ENCODE measurements around the gene RTP3.
"Not testable (repeated sequence)": the region's sequence is repeated elsewhere in the genome, so short reads cannot be mapped to it uniquely, and the experiment has no call there.

RTP3 gene

GRCh38 chr3:46490338-46491084 is 7.3 kb upstream of the RTP3 start:
- no peak for DNase-seq (ENCODE audit: low read depth in 2 of 2, low spot score in 1 of 2)

DNA sequence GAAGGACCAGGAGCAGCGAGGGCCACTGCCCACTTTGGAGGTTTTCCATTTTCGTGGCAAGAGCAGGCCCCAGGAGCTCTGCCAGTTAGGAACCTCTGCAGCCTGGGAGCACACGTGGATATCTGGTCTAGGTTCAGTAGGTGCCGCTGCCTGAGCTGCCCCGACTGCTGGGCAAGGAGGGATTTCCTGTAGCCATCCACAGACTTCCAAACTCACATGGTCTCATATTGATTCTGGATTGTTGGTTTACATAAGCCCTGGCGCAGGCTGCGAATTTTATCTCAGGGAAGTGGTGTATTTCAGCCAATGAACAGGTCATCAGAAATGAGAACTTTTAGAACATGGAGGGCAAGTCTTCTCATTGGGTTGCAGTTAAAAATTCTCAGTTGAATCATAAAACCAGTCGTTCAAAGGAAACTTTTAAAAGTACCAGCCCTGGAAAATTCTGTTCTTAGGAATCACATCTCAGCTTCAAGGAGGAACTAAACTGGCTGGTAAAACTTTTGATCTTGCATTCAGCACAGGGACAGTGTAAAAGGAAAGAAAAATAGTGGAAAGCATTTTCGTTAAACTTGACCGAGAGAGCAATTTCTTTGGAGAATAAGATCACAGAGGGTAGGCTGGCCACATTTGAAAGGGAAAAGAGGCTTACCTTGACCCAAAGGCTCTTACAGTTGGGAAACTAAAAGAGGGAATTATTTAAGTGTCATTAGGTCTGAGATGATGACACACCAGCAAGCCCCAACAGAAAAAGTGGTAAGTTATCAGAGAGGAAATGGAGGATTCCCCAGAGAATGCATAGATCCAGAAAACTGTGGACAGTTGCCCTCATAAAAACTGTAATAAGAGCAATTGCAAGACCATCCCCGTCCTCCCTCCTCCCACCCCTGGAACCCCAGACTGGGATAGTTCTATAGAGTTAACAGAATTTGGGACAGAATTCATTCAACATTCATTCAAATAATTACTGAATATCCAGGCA is 6.4 kb upstream of the RTP3 start:
- no peak for DNase-seq (ENCODE audit: low read depth in 2 of 2, low spot score in 1 of 2)

DNA sequence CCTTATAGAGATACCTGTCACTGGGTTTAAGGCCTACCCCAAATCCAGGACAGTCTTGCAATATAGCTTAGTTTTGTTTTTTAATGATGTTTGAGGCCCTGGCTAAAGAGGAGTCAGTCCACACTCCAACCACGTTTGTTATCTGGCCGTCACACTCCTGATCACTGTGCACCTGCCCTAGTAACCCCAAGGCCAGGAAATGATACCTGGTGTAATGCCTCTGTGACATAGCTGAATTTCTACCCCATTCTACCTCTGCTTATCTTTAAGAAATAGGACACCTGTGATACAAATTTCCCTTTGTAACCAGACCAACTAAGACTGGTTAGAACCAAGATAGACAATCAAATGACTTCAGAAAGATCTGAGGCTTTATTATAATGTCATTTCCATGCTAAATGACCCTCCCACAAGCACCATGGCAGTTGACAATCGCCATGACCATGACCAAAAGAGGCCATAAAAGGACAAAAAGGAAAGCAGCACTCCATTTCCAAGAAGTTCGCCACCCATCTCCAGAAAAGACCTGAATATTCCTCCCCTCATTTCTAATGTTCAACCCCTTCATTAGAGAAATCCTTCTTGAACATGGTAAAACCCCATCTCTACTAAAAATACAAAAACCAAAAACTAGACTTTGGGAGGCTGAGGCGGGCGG is 4.8 kb upstream of the RTP3 start:
- no peak for DNase-seq (ENCODE audit: low read depth in 2 of 2, low spot score in 1 of 2)

GRCh38 chr3:46494491-46494890 is 3.3 kb upstream of the RTP3 start:
- not testable (repeated sequence) for DNase-seq (ENCODE audit: low read depth in 2 of 2, low spot score in 1 of 2)

DNA sequence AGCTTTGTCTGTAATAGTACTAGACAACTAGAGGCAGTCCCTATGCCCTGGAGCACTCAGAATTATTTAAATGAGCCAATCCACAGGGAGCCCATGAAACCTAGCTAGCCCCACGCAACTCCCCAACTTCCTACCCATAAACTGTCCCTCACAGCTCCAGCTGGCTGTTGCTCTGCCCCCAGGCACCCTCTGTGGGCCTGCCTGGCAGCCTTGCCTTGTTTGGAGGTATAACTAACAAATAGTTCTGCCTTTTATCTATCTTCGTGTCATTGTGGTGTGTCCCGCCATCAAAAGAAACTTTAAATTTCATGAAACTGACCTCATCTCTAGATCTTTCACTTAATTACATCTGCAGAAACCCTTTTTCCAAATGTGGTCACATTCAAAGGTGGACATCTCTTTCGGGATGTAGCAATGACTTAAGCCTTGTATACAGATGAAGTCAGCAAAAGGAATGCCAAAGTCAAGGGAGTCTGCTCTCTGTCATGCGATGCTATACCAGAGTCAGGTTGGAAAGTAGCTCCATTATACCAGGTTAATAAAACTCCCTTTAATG is 1.8 kb upstream of the RTP3 start:
- no peak for DNase-seq (ENCODE audit: low read depth in 2 of 2, low spot score in 1 of 2)

GRCh38 chr3:46496746-46497555 is 825 bp upstream of the RTP3 start:
- DNase-seq (ENCODE audit: low read depth in 2 of 2, low spot score in 1 of 2): no peak

GRCh38 chr3:46498916-46499519 is 1.2 kb downstream of the RTP3 start:
- no peak for DNase-seq (ENCODE audit: low read depth in 2 of 2, low spot score in 1 of 2)

DNA sequence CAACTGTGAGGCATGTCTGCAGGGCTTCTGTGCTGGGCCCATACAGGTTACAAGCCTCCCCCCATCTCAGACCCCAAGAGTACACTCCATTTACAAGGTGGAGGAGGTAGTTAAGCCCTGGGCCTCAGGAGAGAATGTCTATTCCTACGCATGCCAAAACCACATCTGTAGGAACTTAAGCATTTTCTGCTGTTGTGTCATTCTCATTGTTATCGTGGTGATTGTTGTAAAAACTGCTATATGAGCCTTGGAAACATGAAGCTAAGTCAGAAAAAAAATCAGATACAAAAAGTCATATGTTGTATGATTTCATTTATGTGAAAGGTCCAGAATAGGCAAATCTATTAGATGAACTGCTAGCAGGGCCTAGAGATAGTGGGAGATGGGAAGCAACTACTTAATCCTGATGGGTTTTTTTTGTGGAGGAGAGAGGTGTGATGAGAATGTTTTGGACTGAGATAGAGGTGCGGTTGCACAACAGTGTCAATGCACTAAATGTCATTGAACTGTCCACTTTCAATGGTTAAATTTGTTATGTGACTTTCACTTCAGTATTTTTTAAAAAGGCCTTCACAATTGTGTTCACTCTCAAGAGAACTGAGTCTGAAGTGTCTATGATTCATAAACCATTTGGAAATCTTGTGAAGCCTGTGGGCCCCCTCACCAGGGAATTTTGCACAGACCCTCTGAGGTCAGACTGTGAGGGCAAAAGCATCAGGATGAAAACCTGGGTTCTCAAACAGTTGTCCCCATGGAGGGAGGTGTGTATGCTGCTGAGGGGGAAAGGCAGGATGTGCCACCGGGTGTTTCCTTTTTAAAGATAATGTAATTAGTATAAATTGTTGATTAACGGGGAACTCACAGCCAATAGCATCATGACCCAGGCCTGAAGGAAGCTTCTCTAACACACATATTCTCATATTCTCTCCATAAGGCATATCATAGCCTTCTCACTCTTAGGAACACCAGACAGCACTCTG is 3.2 kb downstream of the RTP3 start:
- DNase-seq (ENCODE audit: low read depth in 2 of 2, low spot score in 1 of 2): no peak

GRCh38 chr3:46501702-46502101 is 3.9 kb downstream of the RTP3 start:
- no peak for DNase-seq (ENCODE audit: low read depth in 2 of 2, low spot score in 1 of 2)

DNA sequence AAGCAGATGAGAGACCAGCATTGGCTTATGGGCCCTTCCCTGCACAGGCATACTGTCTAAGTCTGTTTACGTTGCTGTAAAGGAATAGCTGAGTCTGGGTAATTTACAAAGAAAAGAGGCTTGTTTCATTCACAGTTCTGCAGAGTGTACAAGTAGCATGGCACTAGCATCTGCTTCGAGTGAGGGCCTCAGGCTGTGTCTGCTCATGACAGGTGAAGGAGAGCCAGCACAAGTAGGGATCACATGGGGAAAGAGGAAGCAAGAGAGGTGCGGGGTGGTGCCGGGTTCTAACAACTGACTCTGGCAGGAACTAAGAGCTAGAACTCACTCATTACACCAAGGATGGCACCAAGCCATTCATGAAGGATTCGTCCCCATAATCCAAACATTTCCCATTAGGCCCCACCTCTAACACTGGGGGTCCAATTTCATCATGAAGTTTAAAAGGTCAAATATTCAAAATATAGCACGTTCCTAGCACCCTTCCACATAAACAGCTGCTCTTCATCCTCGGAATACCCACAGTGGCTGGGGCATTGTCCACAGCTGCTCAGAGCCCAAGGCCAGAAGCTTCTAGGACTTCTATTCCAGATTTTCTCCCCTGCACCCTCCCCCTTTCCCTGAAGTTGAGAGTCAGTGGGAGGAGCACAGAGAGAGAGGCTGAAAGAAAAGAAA is 5.6 kb downstream of the RTP3 start:
- no peak for DNase-seq (ENCODE audit: low read depth in 2 of 2, low spot score in 1 of 2)

GRCh38 chr3:46504789-46505188 is 7.0 kb downstream of the RTP3 start:
- no peak for DNase-seq (ENCODE audit: low read depth in 2 of 2, low spot score in 1 of 2)

- DNase-seq (ENCODE audit: low read depth in 2 of 2, low spot score in 1 of 2): no peak
These were observed 8.2 kb downstream of the RTP3 start for GRCh38 chr3:46505953-46506352.

GRCh38 chr3:46506526-46506925 is 8.8 kb downstream of the RTP3 start:
- no peak for DNase-seq (ENCODE audit: low read depth in 2 of 2, low spot score in 1 of 2)

DNA sequence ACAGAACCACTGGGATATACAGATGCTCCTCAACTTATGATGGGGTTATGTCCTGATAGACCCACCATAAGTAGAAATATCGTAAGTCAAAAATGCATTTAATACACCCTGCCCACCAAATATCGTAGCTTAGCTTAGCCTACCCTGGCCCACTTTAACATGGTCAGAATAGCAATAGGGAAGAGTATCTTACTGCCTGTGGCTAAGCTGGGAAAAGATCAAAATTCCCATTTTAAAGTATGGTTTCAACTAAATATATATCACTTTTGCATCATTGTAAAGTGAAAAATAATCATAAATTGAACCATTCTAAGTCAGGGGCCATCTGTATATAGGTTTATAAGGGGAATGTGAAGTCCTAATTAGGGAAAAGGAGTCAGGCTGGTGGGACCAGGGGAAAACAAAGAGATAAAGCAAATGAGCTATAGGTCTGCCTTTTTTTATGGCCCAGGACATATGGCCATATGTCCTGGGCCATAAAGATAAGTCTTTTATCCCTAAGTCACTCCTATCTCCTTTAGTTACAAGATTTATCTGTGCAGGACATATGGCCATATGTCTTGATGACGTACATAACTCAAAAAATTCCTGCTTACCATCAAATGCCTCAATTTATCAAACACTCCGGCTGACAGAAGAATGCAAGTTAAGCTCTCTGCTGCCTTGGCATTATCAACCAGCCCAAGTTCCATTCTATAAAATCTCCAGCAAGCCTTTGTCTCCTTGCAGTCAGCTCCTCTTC is 11.2 kb downstream of the RTP3 start:
- no peak for DNase-seq (ENCODE audit: low read depth in 2 of 2, low spot score in 1 of 2)

DNA sequence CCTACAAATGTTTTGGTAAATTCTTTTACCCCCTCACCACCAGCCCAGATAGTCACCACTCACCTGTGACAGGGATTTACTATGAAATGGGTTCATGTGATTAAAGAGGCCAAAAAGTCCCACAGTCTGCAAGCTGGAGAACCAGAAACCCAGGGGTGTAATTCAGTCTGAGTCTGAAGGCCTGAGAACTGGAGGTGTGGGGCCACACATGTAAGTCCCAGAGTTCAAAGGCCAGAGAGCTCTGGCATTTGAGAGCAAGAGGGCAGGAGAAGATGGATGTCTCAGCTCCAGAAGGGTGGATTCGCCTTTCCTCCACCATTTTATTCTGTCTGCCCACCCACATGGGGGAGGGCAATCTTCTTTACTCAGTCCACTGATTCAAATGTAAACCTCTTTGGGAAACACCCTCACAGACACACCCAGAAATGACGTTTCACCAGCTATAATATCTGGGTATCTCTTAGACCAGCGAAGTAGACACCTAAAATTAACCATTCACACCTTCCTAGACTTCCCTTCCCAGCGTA is 11.9 kb downstream of the RTP3 start:
- no peak for DNase-seq (ENCODE audit: low read depth in 2 of 2, low spot score in 1 of 2)

DNA sequence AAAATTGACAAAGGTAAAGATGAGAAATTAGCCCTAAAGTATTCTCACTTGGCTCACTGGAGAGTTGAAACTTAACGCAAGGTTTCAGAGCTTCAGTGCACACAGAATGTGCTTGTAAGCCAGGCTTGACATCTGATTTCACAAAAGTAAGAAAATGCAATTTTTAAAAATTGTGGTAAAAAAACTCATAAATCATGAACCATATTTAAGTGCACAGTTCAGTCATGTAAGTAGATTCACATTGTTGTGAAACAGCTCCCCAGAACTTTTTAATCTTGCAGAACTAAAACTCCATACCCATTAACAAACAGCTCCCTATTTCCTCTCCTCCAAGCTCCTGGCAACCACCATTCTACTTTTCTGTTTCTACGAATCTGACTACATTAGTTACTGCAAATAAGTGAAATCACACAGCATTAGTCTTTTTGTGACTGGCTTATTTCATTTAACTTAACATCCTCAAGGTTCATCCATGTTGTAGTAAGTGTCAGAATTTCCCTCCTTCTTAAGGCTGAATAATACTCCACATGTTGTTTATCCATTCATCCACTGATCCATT is 14.5 kb downstream of the RTP3 start:
- no peak for DNase-seq (ENCODE audit: low read depth in 2 of 2, low spot score in 1 of 2)

GRCh38 chr3:46516521-46516920 is 18.7 kb downstream of the RTP3 start:
- DNase-seq (ENCODE audit: low read depth in 2 of 2, low spot score in 1 of 2): no peak

Measured in stimulated activated CD8-positive, alpha-beta memory T cell treated with anti-CD3 and anti-CD28 coated beads, Interleukin-4, amount 100 ng/mL, for 4 hours (primary cell).